ENCODE data around the gene VAV3.
"Not testable (repeated sequence)": the region's sequence is repeated elsewhere in the genome, so short reads cannot be mapped to it uniquely, and the experiment has no call there.

Gene VAV3

DNA sequence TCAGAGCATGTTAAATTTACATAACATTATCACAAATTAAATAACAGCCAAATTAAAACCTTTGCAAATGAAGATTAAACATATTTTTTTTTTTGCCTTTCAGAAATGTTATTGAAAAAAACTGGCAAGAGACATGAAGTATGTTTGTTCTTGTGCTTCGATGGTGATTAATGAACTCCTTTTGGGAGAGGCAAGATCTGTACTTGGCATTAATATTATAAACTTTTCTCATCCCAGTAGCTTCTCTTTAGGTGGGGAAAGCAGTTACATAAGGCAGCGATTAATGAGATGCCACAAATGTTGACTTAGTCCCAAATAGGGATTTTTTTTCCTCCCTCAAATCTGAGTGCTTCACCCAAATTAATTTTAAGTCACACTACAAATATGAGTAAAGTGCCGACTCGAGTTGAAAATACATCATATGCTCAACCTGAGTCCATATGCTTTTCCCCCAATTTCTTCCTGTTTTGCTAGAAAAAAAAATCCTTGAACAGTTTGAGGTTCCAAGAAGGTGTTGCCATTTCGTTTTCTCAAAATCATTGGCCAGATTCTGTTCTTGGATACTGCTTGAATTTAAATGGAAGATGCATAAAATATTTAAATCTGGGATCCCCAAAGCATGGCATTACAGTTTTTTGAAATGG, 294.5 kb downstream of the VAV3 start:
- DNase-seq, result no peak

DNA sequence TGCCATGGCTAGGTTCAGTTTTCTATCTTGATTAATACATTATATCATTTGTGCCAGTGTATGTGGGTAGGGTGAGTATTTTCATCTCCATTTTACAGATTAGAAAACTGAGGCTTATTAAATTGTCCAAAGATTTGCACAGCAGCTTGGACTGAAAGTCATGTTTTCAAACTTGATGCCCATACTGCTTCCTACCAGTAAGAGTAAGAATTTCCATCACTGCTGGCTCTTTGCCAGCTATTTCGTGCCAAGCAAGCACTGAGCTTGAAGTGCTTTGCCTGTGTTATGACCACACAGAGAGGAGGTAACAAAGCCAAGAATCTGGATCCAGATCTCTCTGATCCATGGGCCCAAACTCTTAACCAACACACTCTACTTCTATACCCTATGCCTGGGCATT, 295.0 kb downstream of the VAV3 start:
- DNase-seq, result no peak

DNA sequence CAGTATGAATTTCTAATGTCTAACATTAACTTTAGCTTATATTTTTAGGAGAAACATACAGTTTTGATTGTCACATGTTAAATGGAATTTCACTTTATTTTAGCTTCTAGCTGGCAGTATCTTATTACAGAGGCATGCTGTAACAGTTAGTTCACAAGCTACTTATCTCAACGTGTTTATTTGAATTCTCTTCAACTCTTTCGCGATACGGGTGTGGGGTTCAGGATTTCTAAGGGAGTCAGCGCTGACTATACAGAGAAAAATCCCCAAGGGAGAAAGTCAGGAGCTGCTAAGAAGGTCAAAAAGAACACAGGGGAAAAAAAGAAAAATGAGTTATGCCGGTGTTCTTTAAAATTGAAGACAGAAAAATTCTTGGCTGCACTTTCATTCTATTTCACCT, 296.2 kb downstream of the VAV3 start:
- no peak for DNase-seq

DNA sequence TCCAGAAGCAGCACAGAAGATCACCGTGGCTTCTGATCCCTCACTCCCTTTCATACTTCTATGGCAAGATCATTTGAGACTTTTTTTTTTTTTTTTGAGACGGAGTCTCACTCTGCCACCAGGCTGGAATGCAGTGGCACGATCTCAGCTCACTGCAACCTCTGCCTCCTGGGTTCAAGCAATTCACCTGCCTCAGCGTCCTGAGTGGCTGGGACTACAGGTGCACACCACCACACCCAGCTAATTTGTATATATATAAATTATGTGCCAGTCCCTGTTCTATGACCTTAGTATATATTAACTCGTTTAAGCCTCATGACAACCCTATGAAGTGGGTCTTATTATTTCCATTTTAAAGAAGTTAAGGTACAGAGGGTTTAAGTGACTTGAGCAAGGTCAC, 298.5 kb downstream of the VAV3 start:
- DNase-seq, result no peak

DNA sequence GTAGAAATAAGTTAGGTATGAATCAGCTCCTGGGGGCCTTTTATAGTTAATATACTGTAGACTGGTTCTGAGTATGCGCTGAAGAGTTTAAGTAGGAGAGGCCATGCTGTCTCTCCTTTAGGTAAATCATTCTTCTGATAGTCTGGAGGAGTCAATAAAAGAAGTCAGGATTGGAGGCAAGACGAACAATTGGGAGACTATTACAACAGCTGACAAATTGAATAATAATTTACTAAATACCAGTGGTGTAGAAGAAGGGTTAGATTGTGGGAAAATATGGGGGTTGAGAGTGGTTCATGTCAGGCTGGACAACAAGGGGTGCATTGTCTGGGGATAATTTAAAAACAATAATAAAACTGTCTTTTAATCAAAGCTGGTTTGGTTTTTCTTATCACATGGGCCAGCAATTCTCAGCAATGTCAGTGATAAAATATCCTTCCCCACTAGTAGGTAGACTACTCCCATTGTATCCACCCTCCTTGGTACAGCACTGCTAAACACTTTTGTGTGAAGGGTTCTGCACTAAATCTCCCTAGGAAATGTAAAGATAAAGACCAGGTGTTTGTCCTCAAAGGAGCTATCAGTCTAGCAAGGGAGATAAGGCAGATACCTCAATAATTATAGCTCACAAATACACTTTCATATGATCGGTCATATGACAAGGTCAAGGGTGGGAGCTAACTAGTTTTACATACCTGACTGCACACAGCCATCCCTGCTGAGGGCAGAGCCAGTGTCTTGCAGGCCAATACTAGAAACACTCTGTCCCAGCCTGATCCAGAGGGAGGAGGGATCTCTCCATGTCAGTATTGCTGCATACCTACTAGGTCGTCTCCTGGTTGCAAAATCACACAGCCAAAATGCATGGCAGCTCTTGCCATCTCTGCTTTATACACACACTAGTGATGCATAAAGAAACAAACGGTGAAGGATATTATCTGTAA, 299.7 kb downstream of the VAV3 start:
- no peak for DNase-seq

DNA sequence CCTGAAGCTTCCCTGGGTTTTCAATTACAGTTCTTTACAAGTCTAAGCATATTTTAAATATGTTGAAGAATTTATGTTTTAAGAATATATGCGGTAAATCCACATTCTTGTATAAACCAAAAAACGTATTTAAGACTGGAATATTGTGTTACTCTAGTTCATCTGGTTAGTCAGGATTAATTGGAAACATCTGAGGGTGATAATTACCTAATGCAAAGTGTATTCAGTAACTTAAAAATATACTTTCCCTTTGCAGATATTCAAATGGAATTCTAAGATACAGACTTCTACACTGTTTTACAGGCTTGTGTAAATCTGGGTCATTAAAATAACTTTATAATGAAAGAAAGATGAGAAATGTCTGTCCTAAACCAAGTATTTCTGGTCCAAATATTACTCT, 302.0 kb downstream of the VAV3 start:
- DNase-seq, result no peak

DNA sequence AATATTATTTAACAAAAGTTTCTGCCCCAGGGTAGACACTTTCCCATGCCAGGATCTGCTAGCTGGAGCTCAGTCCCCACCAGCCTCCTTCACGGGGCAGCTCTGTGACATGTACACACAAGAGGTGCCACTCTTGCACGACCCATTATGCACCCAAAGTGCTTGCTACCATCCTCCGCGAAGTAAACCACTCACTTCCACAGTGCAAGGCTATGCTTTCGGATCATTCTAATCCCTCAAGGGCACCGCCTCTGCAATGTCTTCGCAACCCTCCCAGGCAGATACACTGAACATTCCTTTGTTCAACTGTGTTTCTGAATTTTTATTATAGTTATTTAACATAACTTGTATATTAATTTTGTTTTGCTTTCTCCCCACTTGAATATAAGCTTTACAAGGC, 303.8 kb downstream of the VAV3 start:
- DNase-seq, result no peak

DNA sequence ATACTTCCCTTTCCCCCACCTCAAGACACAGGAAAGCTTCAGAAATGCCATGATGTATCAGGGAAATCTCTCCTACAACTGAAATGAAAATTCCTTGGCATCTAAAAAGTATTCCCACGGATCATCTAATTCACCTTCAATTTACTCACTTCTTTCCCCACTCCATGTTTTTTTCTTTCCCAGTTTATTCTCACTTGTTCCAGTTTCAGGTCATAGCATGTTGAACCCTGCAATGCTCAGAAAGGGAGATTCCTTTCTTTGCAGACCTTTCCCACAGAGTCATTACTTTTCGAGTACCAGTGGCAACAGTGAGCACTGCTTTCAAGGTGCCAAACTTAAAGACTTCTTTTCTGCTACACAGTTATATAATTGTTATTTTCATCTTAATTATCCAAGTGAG, 305.0 kb downstream of the VAV3 start:
- no peak for DNase-seq

DNA sequence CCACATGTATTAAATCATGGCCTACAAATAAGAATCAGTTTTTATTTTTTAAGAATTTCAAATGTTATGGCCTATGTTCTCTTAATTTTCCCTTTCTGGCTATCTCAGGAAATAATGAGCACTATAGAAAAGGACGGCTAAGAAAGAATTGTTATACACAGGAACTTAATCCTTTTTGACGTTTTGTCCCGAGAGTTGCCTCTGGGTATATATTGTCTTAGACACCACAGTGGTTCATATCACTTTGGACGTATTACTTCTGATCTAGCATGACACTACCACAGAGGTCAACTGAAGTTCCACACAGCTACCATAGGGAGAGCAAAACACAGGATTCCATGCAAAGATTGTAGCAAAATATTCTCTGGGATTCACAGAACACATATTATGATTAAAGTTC, 307.6 kb downstream of the VAV3 start:
- no peak for DNase-seq

DNA sequence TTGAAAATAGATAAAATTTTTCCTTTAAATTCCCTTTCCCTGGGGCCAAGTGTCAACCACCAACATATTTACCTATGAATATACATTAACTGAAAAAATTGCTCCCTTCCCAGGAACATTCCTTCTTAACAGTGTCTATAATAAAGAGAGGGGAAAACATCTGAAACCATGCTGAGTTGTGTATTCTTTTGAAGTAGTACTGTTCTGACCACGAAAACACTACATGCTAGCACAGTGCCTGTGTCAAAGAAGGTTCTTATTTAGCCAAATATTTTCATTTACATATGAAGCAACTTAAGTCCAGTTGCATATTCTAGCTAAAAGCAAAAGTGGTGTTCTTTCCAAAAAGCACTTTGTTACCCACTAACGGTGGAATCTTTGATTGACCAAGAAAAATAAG, 311.2 kb downstream of the VAV3 start:
- DNase-seq, result no peak

DNA sequence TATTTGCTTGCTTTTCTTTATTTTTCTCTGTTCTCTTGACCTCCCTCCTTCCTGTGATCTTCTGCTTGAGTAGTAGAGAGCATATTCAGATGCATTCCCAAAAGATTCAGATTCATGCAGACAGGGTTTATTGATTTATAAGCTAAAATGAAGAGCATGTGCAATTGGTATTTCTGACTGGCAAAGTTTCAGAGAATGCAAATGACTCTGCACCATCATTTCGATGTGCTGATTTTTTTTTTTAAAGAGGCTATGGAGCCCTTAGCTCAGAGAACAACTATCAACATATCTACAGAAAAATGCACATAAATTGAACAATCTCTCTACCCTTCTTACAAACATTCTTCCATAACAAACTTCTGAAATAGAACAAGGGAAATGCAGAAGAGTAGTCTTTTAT, 312.0 kb downstream of the VAV3 start:
- DNase-seq, result no peak

DNA sequence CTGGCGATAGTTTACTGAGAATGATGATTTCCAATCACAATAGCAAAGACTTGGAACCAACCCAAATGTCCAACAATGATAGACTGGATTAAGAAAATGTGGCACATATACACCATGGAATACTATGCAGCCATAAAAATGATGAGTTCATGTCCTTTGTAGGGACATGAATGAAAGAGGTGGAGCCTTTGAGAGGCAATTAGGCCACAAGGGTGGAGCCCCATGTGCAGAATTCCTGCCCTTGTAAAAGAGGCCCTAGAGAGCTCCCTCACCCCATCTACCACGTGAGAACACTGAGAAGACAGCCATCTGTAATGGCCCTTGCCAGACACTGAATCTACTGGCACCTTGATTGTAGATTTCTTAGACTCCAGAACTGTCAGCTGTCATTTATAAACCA, 314.2 kb downstream of the VAV3 start:
- not testable (repeated sequence) for DNase-seq

DNA sequence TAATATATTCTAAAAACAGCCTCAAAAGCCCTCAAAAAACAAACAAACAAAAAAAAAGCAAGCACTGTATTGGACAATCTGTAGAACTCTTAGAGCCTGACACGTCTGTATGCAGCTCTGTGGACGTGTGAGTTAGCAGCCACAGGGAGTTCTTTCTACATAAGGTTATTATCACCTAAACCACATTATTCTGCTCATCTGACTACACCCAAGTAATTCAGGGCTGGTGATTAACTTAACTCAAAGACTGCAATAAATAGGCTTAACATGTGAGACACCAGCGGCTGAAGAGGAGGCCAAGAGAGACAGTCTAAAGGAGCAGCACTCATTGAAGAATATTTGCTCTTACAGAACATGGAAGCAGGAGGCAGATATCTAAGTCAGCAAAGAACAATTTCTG, 316.0 kb downstream of the VAV3 start:
- no peak for DNase-seq

DNA sequence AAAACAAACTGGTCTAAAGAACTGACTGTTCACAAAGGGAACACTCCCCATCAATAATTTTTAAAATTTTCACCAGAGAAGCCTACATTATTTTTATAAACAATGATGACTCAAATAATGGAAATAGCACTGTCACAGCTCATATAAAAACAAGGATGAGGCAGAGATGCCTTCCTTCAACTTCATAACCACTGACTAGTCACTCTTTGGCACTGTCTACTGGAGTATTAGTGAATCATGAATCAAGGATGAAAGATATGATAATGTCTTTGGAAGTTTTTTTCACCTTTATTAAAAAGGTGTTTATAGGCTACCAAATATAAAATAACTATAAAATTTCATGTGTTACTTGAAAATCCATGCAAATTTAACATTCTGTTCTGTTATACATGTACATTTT, 316.9 kb downstream of the VAV3 start:
- no peak for DNase-seq

DNA sequence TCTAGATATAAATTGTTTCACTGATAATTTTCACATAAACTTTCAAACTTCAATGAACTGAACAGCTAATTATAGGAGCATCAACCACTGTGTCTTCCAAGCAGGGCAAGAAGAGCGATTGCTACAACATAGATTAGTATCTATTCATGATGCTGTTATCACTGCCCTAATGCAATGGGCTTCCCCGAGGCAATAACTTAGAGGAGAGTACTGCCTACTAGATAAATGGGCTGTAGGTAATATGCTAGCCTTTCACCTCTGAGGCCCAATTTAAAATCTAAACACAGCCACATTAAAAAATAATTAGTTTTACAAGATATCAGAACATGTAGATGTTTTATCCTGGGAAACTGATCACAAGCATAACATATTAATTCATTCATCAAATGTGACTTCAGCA, 318.0 kb downstream of the VAV3 start:
- no peak for DNase-seq

DNA sequence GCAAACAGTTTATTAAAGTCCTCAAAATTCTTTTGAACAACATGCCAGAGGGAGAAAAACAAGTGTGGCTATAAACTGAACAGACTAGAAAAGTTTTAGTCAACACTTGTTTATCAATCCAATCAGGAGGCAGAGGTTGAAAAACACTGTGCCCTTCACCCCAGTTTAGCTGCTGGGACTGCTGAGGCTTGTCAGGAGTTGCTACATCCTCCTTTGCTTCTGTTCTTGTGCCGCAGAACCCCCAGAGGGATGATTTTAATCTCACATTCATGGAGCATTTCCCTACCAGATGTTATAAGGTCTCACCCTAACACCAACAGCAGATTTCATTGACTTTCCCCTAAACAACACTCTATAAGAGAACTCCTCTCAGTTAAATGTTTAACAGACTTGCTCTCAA, 321.2 kb downstream of the VAV3 start:
- no peak for DNase-seq

DNA sequence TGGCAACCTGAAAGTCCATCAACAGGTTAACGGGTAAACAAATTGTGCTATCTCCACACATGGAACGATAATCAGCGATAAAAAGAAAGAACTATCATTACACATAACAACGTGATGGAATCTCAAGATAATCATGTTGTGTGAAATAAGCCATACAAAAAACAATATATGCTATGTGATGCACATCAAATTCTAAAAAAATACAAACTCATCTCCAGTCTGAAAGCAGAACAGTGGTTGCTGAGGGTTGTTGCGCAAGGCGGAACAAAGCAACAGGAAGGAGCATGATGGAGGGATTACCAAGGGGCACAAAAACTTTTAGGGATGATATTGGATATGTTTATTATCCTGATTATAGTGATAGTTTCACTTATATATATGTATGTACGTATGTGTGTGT, 324.8 kb downstream of the VAV3 start:
- no peak for DNase-seq

DNA sequence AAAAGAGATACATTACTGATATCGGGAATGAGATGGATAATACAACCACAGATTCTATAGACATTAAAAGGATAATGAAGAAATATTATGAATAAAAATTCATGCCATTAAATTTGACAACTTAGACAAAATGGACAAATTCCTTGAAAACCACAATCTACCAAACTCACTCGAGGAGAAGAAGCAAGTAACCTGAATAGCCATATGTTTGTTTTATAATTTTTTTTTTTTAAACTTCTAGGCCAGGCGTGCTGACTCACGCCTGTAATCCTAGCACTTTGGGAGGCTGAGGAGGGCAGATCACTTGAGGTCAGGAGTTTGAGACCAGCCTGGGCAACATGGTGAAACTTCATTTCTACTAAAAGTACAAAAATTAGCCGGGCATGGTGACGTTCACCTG, 327.9 kb downstream of the VAV3 start:
- no peak for DNase-seq

DNA sequence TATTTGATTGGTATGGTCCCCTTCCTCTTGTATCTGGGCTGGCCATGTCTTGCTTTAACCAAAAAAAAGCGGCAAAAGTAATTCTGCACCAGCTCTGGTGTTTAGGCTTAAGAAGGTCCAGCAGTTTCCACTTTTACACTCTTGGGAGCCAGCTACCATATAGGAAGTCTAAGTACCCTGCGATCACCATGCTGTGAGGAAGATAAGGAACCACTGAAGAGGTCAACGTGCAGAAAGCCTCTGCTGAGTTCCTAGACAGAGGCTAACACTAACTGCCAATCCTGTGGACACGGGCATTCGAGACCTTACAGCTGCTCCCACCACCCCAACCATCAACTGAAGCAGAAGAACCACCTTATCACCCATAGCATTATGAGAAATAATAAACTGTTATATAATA, 331.4 kb downstream of the VAV3 start:
- DNase-seq, result no peak

DNA sequence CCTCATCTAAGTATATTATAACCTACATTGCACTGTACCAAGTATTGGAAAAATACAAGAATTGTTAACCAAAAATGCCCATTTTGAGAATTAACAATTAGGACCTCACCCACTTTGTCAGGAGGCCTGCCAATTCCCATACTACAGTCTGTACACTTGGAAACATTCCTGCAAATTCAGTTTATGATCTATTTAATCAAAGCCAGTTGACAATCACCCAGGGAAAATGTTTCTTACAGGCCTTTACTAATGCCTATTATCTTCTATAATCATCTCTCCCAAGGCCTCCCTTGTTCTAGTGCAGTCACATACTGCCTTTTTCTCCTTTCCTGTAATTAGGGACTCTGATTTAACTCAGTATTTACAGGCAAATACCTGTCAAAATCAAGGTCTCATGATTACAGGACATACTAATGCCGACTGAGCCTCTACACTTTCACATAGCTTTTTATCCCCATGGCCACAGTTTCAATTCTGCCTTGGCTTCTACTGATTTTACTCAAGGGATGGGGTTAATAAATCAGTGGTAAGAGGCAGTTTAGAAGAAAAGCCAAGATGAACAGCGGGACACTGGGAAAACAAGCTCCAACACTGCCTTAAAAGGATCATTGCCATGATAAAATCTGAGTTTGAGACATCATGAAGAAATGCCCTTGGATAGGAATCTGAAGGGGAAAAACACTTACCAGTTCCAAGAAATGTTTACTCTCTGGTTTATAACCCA, 338.7 kb downstream of the VAV3 start:
- DNase-seq, result no peak

DNA sequence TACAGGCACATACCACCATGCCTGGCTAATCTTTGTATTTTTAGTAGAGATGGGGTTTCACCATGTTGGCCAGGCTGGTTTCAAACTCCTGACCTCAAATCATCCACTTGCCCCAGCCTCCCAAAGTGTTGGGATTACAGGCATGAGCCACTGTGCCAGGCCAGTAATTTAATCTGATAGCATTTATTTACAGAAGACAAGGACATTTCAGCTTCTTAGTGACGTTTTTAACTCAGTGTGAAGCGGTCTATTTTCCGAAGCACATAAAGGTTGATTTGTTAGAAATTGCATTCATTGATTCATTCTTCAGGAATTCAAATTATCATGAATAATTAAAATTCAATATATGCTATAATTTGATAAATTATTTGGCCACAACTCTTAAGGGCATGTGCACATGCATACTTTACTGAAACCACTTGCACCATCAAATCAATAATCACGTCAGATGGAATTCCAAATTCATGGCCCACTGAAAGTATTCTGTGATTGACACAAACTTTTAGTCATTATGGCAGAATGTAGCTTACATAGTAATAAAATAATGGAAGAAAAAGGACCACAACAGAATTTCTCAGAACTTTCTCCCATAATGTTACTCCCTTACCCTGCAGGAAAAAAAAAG, 339.5 kb downstream of the VAV3 start:
- no peak for DNase-seq

DNA sequence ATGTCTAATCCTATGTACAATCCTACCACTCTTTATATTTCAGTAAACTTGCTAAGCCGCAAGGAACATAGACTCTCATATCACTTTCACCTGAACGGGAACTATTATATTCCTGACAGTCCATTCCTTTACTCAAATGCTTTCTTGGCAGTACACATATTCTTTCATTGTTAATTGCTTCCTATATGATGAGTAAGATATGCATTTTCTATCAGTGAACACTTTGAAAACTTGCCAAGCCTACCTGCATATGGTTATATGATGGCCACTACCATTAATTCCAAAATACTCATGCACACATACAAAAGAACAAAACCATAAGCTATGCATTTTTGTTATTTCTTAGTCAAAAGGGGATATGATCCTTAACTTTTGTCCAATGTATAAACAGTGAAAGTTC, 341.5 kb downstream of the VAV3 start:
- DNase-seq, result no peak

DNA sequence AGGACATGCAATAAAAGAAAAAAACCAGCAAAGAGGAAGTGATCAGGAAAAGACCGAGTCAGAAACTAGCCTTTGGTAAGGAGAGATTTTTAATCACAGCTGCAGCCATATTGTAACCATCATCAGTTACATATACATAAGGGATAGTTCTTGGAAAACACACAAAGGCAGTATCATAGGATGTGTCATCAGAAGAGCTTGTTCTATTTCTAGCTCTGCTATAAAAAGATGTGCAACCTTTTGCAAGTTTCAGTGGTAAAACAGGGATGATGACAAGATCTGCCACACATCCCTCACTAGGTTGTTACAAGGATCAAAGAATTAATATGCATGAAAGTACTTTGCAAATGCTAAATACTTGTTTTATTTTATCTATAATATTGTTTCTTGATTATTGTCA, 342.0 kb downstream of the VAV3 start:
- DNase-seq, result no peak

DNA sequence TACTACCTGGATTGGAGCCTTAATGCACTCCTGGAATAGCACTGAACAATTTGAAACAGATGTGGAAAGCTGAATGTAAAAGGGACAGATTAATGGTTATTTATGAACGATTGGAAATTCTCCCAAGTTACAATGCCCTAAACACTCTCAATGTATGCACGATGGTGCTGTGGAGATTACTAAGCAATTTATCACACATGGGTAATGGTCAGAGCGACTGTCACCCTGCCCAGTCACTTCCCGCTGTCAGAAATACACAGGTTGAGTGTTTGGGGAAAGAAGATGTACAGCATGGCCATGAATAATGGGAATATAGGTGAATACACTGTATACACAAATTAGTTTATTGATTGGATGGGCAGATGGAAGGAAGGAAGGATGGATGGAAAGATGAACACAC, 342.4 kb downstream of the VAV3 start:
- no peak for DNase-seq
